Activated T-cell treated with anti-CD3 and anti-CD28 coated beads, Interleukin-2, amount 50 U/mL, for 72 hours (primary cell): ENCODE results near the gene MTHFD1L. TPM values are rescaled to one million over a fixed set of nuclear protein-coding genes. Genes with fewer than 3 reads are reported as not detected.

Experiments
- ATAC-seq, 2 donors: fragments of 150-1000 bp; cut with Tn5 transposase; replicated peaks in 1 of 2; 2 replicates each; pipeline ENCODE4 v1.10.0; 2021; ENCODE audit warnings: moderate library complexity in 2 of 2, mild to moderate bottlenecking in 1 of 2
- DNase-seq, 2 donors: peaks; one replicate each; pipeline ENCODE4 v3.0.0; 2021 to 2022; ENCODE audit warnings: mixed read lengths in 1 of 2
- H3K27ac Mint-ChIP-seq: one replicate; pipeline ENCODE4 v1.8.0; 2022; ENCODE audit warnings: mild to moderate bottlenecking, moderate library complexity, mixed read lengths
- H3K27me3 Mint-ChIP-seq: one replicate; pipeline ENCODE4 v1.8.0; 2022; ENCODE audit warnings: low read depth, mixed read lengths
- H3K36me3 Mint-ChIP-seq, 2 donors: one replicate each; pipeline ENCODE4 v1.8.0; 2022; ENCODE audit warnings: mixed read lengths in 2 of 2, mild to moderate bottlenecking in 1 of 2; ENCODE audit not compliant: insufficient read depth in 2 of 2
- H3K4me1 Mint-ChIP-seq: one replicate; pipeline ENCODE4 v1.8.0; 2022; ENCODE audit warnings: low read depth, mixed read lengths
- H3K4me3 Mint-ChIP-seq, 2 donors: one replicate each; pipeline ENCODE4 v1.8.0; 2022; ENCODE audit warnings: mild to moderate bottlenecking in 2 of 2, mixed read lengths in 2 of 2, moderate library complexity in 2 of 2
- H3K9me3 Mint-ChIP-seq, 2 donors: one replicate each; pipeline ENCODE4 v1.8.0; 2022; ENCODE audit warnings: mixed read lengths in 2 of 2
- total RNA-seq, 2 donors: library from RNA; stranded (reverse); gene quantifications; one replicate each; pipeline ENCODE4 v1.2.3, GENCODE V29; 2022

MTHFD1L gene
- total RNA-seq, 2 donors from 2014 or later, result 138 to 155 TPM

DNA sequence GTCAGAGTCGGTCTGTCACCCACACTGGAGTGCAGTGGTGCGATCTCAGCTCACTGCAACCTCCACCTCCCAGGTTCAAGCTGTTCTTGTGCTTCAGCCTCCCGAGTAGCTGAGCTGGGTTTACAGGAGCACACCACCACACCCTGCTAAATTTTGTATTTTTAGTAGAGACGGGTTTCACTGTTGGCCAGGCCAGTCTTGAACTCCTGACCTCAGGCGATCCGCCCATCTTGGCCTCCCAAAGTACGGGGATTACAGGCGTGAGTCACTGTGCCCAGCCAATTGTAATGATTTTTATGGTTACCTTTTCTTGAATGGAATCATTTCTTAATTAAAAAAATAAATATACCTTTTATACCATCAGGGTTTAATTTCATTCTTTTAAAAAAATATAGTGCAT lies 105.7 kb downstream of the MTHFD1L start:
- DNase-seq (no peak), ATAC-seq (no peak)
- Mint-ChIP-seq H3K4me3 (no peak overlapping the region), H3K36me3 (peaks cover 12 to 41% of the 10 kb centered on the region in 2 donors), H3K4me1 (no peaks in the 10 kb centered on the region), H3K27ac (no peak overlapping the region), H3K27me3 (no peaks in the 10 kb centered on the region), H3K9me3 (no peaks in the 10 kb centered on the region)

DNA sequence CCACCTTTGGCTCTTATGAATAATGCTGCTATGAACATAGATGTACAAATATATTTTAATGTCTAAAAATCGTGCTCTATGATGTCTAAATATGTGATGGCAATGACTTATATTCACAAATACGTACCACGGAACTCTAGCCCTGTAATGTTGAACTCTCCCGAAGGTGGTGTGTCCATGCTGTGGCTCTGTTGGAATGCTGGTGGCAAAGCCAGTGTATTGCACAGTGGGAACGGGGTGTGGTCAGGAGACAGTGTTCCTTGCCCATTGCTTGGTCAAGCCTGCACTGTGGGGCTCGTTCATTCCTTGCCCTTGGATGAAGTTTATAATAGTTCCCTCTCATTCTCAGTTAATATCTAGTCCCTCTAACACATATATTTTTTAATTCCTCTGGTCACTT lies 109.6 kb downstream of the MTHFD1L start:
- H3K9me3 Mint-ChIP-seq, result no peaks in the 10 kb centered on the region
- no peak for ATAC-seq
- H3K27me3 Mint-ChIP-seq, result no peaks in the 10 kb centered on the region
- no peak for DNase-seq
- no peak overlapping the region for H3K4me3 Mint-ChIP-seq
- H3K36me3 Mint-ChIP-seq, result peaks cover 8 to 31% of the 10 kb centered on the region in 2 donors
- no peaks in the 10 kb centered on the region for H3K4me1 Mint-ChIP-seq
- H3K27ac Mint-ChIP-seq, result no peak overlapping the region

DNA sequence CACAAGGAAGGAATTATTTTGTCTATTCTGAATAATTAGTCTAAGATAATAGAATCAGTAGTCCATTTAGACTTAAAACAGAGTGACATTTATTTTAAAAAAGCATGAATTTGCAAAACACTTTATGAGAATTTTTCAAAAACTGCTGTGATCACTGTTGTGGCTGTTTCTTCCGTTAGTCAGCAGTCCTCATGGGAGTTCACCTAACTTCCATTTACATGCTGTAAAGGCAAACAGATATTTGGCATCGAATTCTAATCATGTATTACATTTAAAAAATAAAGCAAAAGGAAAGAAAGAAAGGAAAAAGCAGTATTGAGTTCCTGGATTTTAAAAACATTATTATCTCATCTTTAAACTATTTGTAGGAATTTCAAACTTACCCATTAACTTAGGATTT lies 111.8 kb downstream of the MTHFD1L start:
- no peaks in the 10 kb centered on the region for H3K9me3 Mint-ChIP-seq
- H3K4me1 Mint-ChIP-seq, result no peaks in the 10 kb centered on the region
- no peak for ATAC-seq
- no peak for DNase-seq
- no peak overlapping the region for H3K27ac Mint-ChIP-seq
- H3K27me3 Mint-ChIP-seq, result no peaks in the 10 kb centered on the region
- no peak overlapping the region for H3K4me3 Mint-ChIP-seq
- peaks cover 6 to 27% of the 10 kb centered on the region in 2 donors for H3K36me3 Mint-ChIP-seq

GRCh38 chr6:150978624-150979023 lies 113.1 kb downstream of the MTHFD1L start:
- no peak overlapping the region for H3K4me3 Mint-ChIP-seq
- DNase-seq (no peak), ATAC-seq (no peak)
- H3K27ac Mint-ChIP-seq, result no peak overlapping the region
- H3K36me3 Mint-ChIP-seq, result peaks cover 2 to 24% of the 10 kb centered on the region in 2 donors
- no peaks in the 10 kb centered on the region for H3K27me3 Mint-ChIP-seq
- H3K9me3 Mint-ChIP-seq, result no peaks in the 10 kb centered on the region
- H3K4me1 Mint-ChIP-seq, result no peaks in the 10 kb centered on the region

- peaks cover 0 to 24% of the 10 kb centered on the region in 2 donors for H3K36me3 Mint-ChIP-seq
- no peak overlapping the region for H3K27ac Mint-ChIP-seq
- no peak for DNase-seq
- no peak overlapping the region for H3K4me3 Mint-ChIP-seq
- no peak for ATAC-seq
- no peaks in the 10 kb centered on the region for H3K27me3 Mint-ChIP-seq
- no peaks in the 10 kb centered on the region for H3K9me3 Mint-ChIP-seq
- H3K4me1 Mint-ChIP-seq, result no peaks in the 10 kb centered on the region
Observed at GRCh38 chr6:150979826-150980350, 114.4 kb downstream of the MTHFD1L start.

- H3K4me3 Mint-ChIP-seq, result no peak overlapping the region
- H3K36me3 Mint-ChIP-seq, result peaks cover 0 to 22% of the 10 kb centered on the region in 2 donors
- no peaks in the 10 kb centered on the region for H3K27me3 Mint-ChIP-seq
- no peaks in the 10 kb centered on the region for H3K9me3 Mint-ChIP-seq
- H3K27ac Mint-ChIP-seq, result no peak overlapping the region
- peaks cover 5% of the 10 kb centered on the region for H3K4me1 Mint-ChIP-seq
- DNase-seq (no peak), ATAC-seq (no peak)
Observed at GRCh38 chr6:150981095-150981494, 115.6 kb downstream of the MTHFD1L start.

GRCh38 chr6:150981669-150982068 lies 116.2 kb downstream of the MTHFD1L start:
- Mint-ChIP-seq H3K4me3 (no peak overlapping the region), H3K4me1 (peaks cover 9% of the 10 kb centered on the region), H3K27ac (no peak overlapping the region), H3K9me3 (no peaks in the 10 kb centered on the region), H3K27me3 (no peaks in the 10 kb centered on the region), H3K36me3 (peaks cover 0 to 20% of the 10 kb centered on the region in 2 donors)
- DNase-seq (no peak), ATAC-seq (no peak)

- H3K4me1 Mint-ChIP-seq, result peaks cover 21% of the 10 kb centered on the region
- no peaks in the 10 kb centered on the region for H3K27me3 Mint-ChIP-seq
- H3K27ac Mint-ChIP-seq, result peak overlapping the region; percentile 95
- H3K4me3 Mint-ChIP-seq, result peak overlapping the region; percentile 56 to 69
- H3K9me3 Mint-ChIP-seq, result no peaks in the 10 kb centered on the region
- ATAC-seq (peak; percentile 97), DNase-seq (peak; percentile 65 to 67)
- H3K36me3 Mint-ChIP-seq, result peaks cover 3 to 27% of the 10 kb centered on the region in 2 donors
Observed at GRCh38 chr6:150987371-150987828, 121.9 kb downstream of the MTHFD1L start.

- no peak for ATAC-seq
- no peak for DNase-seq
- Mint-ChIP-seq H3K4me3 (peak overlapping the region; percentile 56 to 69), H3K9me3 (no peaks in the 10 kb centered on the region), H3K27me3 (no peaks in the 10 kb centered on the region), H3K36me3 (peaks cover 3 to 28% of the 10 kb centered on the region in 2 donors), H3K4me1 (peaks cover 24% of the 10 kb centered on the region), H3K27ac (peak overlapping the region; percentile 95)
Observed at GRCh38 chr6:150987855-150988464, 122.5 kb downstream of the MTHFD1L start.

- no peaks in the 10 kb centered on the region for H3K27me3 Mint-ChIP-seq
- no peak for ATAC-seq
- no peak for DNase-seq
- H3K9me3 Mint-ChIP-seq, result peaks cover 0 to 2% of the 10 kb centered on the region in 2 donors
- H3K36me3 Mint-ChIP-seq, result peaks cover 10 to 32% of the 10 kb centered on the region in 2 donors
- H3K4me1 Mint-ChIP-seq, result peaks cover 17% of the 10 kb centered on the region
- no peak overlapping the region for H3K4me3 Mint-ChIP-seq
- H3K27ac Mint-ChIP-seq, result peak overlapping the region; percentile 21
Observed at GRCh38 chr6:150991487-150991886, 126.0 kb downstream of the MTHFD1L start.

DNA sequence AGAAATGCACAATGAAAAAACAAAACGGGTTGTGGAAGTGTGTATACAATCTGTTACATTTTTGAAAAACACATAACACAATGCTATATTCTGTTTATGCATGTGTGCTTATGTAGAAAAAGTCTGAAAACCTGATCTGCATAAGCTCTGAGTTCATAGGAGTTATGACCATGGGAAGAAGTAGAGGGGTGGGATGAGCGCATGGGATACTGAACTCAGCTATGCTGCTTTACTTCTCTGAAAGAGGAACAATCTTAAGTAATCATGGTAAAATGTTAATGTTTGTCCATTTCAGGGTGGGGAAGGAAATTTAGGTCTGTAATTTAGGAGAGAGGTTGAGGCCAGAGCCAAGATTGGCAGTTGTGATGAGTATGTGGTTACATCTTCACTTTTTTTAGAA lies 126.8 kb downstream of the MTHFD1L start:
- H3K36me3 Mint-ChIP-seq, result peaks cover 10 to 35% of the 10 kb centered on the region in 2 donors
- no peak overlapping the region for H3K27ac Mint-ChIP-seq
- H3K9me3 Mint-ChIP-seq, result peaks cover 0 to 2% of the 10 kb centered on the region in 2 donors
- H3K4me3 Mint-ChIP-seq, result no peak overlapping the region
- no peaks in the 10 kb centered on the region for H3K27me3 Mint-ChIP-seq
- DNase-seq (no peak), ATAC-seq (no peak)
- peaks cover 9% of the 10 kb centered on the region for H3K4me1 Mint-ChIP-seq

GRCh38 chr6:150992703-150993102 lies 127.2 kb downstream of the MTHFD1L start:
- no peaks in the 10 kb centered on the region for H3K27me3 Mint-ChIP-seq
- no peak overlapping the region for H3K27ac Mint-ChIP-seq
- H3K4me3 Mint-ChIP-seq, result no peak overlapping the region
- DNase-seq, result no peak
- peaks cover 0 to 2% of the 10 kb centered on the region in 2 donors for H3K9me3 Mint-ChIP-seq
- no peak for ATAC-seq
- H3K36me3 Mint-ChIP-seq, result peaks cover 10 to 35% of the 10 kb centered on the region in 2 donors
- peaks cover 5% of the 10 kb centered on the region for H3K4me1 Mint-ChIP-seq

DNA sequence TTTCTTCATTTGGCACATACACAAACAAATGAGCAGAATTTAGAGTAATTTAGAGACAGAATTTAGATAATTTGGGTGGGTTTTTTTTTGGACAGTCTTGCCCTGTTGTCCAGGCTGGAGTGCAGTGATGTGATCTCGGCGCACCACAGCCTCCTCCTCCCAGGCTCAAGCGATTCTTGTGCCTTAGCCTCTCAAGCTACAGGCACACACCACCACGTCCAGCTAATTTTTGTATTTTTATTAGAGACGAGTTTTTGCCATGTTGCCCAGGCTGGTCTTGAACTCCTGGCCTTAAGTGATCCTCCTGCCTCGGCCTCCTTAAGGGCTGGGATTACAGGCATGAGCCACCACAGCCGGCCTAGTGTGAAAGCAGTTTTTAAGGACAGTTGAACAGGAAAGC lies 127.8 kb downstream of the MTHFD1L start:
- H3K4me3 Mint-ChIP-seq, result no peak overlapping the region
- H3K36me3 Mint-ChIP-seq, result peaks cover 10 to 37% of the 10 kb centered on the region in 2 donors
- no peak for ATAC-seq

DNA sequence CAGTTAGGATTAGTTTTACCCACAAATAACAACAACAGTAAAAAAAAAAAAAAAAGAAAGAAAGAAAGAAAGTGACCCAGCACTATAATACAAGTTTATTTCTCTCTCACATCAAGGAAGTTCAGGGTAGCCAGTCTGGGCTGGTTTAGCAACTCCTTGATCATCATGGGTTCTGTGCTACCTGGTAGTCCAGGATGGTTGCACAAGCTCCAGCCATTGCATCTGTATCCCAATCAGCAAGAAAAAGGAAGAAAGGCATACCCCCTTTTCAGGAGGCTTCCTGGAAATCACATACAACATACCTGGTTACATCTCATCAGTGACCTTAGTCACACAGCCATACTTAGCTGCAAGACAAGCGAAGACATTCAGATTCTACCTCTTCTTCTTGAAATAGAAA lies 128.5 kb downstream of the MTHFD1L start:
- H3K36me3 Mint-ChIP-seq, result peaks cover 10 to 37% of the 10 kb centered on the region in 2 donors
- H3K4me1 Mint-ChIP-seq, result peaks cover 3% of the 10 kb centered on the region
- peak overlapping the region; percentile 89 for H3K27ac Mint-ChIP-seq
- no peak overlapping the region for H3K4me3 Mint-ChIP-seq
- peaks cover 0 to 2% of the 10 kb centered on the region in 2 donors for H3K9me3 Mint-ChIP-seq
- DNase-seq, result no peak
- no peaks in the 10 kb centered on the region for H3K27me3 Mint-ChIP-seq
- ATAC-seq, result no peak

More for the DNA sequence above, 127.8 kb downstream of the MTHFD1L start:
- Mint-ChIP-seq H3K27ac (no peak overlapping the region), H3K4me1 (peaks cover 3% of the 10 kb centered on the region), H3K9me3 (peaks cover 0 to 2% of the 10 kb centered on the region in 2 donors), H3K27me3 (no peaks in the 10 kb centered on the region)
- DNase-seq, result no peak
